GM23248 (cell line): ENCODE results near the gene MED25.

Experiments used
- EZH2 ChIP-seq: fragments of 200-600 bp; sonication (generic); IDR thresholded peaks from 2 replicates; pipeline ENCODE4 v1.6.1; 2018; ENCODE audit warnings: antibody characterized with exemption, mild to moderate bottlenecking; ENCODE audit not compliant: insufficient read depth, poor library complexity, severe bottlenecking
- EZH2phosphoT487 ChIP-seq: fragments of 200-600 bp; sonication (generic); IDR thresholded peaks from 2 replicates; pipeline ENCODE4 v1.6.1; 2018; ENCODE audit warnings: antibody characterized with exemption, moderate library complexity, mild to moderate bottlenecking, low read depth; ENCODE audit not compliant: insufficient read depth

DNA sequence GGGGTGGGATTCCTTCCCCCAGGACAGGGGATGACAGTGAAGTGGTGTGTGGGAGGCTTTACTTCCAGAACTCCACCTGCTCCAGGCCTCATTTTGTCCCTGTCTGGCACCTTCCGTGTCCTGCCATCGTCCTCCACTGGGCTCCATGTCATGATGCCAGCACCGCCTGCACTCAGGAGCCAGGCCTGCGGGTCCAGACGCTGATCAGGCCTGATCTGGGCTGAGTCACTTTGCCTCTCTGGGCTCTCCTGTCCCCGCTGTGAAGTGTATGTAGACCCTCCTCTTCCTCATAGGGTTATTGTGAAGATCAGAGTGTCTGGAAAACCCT lies 14.6 kb upstream of the MED25 start:
- TF ChIP-seq EZH2: no peak
- no peak for TF ChIP-seq EZH2phosphoT487
